Epithelial cell of esophagus (primary cell): Measurements from ENCODE around the gene HHIPL1.

Source experiments
- DNase-seq: peaks from one replicate; pipeline ENCODE4 v3.0.0; 2010; ENCODE audit warnings: low read depth
- H3K4me3 ChIP-seq: 2 replicates; pipeline ENCODE4 v1.5.1; 2011; ENCODE audit warnings: mild to moderate bottlenecking, low read length, control low read depth
- CTCF ChIP-seq: IDR thresholded peaks from 2 replicates; pipeline ENCODE4 v1.5.1; 2011; ENCODE audit warnings: low read depth, mild to moderate bottlenecking, low read length, control low read depth, inconsistent platforms; ENCODE audit not compliant: insufficient read depth; ENCODE audit errors: missing control alignments

The HHIPL1 gene

GRCh38 chr14:99685596-99685995 lies 40.7 kb downstream of the HHIPL1 start:
- TF ChIP-seq CTCF, result no peak
- H3K4me3 ChIP-seq, result no peak overlapping the region
- no peak for DNase-seq

DNA sequence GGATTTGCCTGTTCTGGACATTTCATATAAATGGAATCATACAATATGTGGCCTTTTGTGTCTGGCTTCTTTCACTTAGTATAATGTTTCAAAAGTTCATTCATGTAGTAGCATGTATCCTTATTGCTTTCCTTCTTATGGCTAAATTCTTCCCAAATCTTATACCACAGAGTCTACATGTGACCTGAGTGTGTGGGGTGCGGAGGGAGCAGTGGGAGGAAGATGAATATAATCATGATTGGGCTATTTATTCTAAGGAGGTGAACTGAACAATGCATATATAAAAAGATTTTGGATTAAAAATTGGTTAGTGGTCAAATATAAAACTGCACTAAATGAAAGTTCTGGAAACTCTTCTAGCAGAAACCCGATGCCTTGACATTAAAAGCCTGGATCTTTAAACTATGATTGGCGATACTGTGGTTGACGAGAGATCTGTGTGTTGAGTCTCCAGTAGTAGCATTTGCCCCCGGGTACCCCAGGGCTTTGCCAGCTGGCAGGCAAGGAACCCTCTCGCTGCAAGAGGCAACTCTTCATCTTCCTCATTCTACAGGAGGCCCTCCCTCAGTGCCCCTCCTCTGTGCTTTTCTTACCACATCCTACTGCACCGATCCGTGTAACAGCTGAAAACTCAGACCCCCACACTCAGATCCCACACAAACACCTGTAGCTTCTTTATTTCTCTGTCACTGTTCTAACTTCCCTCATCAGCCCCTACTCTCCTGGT lies 41.8 kb downstream of the HHIPL1 start:
- DNase-seq, result no peak
- H3K4me3 ChIP-seq, result no peak overlapping the region
- TF ChIP-seq CTCF, result no peak

GRCh38 chr14:99687284-99688209 lies 42.6 kb downstream of the HHIPL1 start:
- peak; percentile 80 for TF ChIP-seq CTCF
- no peak overlapping the region for H3K4me3 ChIP-seq
- peak; percentile 25 for DNase-seq

- H3K4me3 ChIP-seq, result no peak overlapping the region
- no peak for DNase-seq
- no peak for TF ChIP-seq CTCF
Measured at GRCh38 chr14:99688210-99688581, 43.3 kb downstream of the HHIPL1 start.

- TF ChIP-seq CTCF, result no peak
- H3K4me3 ChIP-seq, result no peak overlapping the region
- DNase-seq, result no peak
Measured at GRCh38 chr14:99688629-99689028, 43.7 kb downstream of the HHIPL1 start.

DNA sequence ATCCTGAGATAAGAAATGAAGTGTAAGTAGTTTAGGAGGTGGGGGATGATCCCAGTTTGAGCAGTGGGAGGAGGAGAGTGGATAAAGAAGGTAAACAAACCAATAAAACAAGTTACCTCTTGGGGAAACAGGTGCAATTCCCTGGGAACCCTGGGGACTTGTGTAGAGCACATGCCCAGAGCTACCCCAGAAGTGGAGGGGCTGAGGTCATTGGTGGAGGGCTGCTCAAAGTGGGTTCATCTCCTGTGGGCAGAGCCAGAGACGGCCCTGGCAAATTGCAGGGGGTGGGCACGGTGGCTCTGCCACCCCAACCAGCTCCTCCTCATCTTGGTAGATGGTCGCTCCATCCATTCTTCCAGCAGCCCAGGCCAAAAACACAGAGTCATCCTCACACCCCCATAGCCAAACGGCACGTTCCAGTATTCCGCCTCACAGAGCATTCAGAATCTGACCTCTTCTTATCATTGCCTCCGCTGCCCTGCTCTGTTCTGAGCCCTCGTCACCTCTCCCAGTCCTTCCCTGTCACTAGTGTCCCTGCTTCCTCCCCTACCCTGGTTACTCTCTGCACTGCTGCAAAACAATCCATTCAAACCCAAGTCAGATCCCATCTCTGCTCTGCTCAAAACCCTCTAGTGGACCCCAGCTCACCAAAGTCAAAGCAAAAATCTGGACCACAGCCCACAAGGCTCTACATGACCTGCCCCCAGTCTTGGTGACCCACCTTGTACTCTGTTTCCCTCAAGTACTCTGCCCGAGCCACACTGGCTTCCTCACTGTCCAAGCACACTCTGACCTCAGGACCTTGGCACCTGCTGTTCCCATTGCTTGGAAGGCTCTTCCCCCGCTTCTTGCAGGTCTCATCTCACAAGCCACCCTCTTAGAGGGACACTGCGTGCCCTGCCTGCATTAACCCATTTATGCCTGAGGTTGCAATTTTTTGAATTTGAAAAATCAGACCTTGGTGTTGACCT lies 44.6 kb downstream of the HHIPL1 start:
- no peak for DNase-seq
- no peak overlapping the region for H3K4me3 ChIP-seq
- no peak for TF ChIP-seq CTCF
